Dermis microvascular lymphatic vessel endothelial cell (primary cell): Measurements from ENCODE around the gene PRKN. TPM values are rescaled to one million over a fixed set of nuclear protein-coding genes. Genes with fewer than 3 reads are reported as not detected.

Experiments
- DNase-seq, 2 donors: peaks; one replicate each; pipeline versions ENCODE4 v3.0.0 to v3.0.0-alpha.2; 2010; ENCODE audit warnings: low read depth in 2 of 2
- total RNA-seq: library from RNA; depleted of rRNA; stranded (reverse); fragments of >200 nt; gene quantifications from 2 replicates; pipeline ENCODE4 v1.2.1, GENCODE V29; 2014

PRKN gene
- total RNA-seq, 1 donor from 2014 or later: 0.39 TPM

DNA sequence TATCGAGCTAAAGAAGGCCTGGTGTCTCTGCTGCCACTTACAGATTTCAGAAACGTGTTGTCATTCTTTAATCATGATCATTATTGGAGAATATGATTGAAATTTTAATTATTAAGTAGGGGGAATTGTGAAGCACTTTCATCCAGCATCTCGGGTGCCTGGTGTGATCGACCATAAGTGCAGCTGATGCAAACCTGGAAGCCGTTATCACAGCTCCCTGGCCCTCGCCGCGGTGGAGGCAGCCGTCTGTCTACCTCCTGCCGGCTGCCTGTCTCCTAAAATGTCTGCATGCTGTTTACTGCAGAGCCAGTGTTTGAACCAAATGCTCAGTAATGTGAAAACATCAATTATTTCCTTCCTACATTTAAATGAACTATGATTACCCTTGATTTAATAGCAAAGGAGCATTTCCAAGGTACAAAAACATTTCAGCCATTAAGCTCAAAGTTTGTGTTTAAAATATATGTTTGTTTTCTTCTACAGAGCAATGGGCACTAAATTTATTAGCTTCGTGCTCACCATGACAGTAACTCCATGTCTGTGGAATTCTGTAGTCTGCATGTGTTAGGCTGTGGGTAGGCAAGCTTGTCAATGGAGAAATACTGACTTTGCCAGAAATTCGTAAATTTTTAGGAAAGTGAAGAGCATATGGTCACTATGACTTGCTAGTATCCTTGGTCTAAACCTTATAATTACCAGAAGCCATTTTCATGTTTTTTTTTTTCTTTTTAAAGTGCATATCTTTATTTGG is 1269.2 kb downstream of the PRKN start:
- DNase-seq: no peak

DNA sequence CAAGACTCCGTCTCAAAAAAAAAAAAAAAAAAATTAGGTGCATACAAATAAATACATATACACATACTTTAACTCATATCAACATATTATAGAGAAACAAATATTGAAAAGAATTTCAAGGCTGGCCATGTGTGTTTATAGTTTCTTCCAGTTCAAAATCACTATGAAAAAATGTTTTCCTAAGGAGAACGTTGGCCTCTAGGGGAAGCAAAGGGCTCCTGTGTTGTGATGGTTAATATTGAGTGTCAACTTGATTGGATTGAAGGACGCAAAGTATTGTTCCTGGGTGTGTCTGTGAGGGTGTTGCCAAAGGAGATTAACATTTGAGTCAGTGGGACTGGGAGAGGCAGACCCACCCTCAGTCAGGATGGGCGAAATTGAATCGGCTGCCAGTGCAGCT is 1271.7 kb downstream of the PRKN start:
- DNase-seq: no peak

DNA sequence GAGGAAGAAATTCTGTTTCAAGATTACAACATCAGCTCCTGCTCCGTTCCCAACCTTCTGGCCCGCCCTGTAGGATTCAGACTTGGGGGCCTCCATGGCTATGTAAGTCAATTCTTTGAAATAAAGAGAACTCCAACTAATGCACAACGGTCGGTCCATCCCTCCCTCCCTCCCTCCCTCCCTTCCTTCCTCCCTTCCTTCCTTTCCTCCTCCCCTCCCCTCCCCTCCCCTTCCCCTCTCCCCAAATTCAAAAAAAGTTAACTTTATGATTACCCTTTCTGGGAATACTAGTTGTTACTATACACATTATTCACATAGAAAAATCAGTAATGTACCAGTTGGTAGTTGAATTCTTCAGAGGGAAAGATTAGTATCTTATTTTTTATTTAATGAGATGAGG is 1274.0 kb downstream of the PRKN start:
- DNase-seq: no peak

DNA sequence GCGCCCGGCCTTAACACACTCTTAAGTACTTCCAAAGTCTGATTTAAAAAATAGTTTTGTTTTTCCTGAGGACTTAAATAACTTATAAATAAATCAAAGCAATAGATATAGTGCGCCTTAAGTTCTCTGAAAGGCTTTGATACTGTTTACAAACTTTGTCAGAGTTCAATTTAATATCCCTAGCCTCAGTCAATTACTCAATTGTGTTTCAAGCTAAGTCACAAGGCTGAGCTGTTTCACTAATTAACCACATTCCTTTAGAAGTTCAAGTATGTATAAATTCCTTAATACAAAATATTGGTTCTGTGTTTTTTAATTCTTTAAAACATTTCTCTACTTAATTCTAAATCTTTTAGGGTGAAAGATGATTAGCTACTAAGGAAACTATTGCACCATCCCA is 1275.3 kb downstream of the PRKN start:
- DNase-seq: no peak

DNA sequence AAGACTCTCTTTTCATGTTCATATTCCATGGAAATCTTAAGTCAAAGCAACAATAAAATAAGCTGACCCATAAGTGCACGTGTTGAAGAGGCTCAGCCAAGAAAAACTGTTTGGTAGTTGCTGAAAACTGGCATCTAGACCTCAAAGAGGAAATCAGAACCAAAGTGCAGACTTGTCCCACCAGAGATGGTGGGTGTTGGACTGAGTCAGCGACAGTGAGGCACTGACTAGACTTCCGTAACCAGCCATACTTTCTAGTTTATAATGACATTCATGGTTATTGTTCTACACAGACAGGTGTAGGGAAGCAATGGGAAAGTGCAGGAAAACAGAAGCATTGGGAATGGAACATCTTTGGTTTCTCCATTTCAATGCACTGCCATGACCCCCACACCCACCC is 1278.0 kb downstream of the PRKN start:
- peak; percentile 9 to 95 for DNase-seq

DNA sequence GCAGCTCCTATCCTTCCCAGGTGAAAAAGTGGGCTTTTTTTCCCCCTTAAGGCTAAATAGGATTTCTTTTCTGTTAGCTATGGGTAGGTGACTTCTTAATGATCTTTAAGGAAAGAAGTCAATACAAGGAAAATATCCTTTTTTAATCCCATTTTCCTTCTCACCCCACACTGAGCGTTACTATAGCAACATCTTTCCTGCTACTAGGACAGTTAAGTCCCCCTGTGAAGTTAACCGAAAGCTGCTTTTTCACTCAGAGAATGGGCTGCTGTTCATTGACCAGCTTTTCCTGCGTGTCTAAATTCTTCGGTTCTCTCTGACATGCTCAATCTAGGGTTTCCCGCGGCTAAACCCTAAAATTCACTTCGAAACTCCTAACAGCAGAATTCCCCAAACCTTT is 1280.6 kb downstream of the PRKN start:
- DNase-seq: no peak

DNA sequence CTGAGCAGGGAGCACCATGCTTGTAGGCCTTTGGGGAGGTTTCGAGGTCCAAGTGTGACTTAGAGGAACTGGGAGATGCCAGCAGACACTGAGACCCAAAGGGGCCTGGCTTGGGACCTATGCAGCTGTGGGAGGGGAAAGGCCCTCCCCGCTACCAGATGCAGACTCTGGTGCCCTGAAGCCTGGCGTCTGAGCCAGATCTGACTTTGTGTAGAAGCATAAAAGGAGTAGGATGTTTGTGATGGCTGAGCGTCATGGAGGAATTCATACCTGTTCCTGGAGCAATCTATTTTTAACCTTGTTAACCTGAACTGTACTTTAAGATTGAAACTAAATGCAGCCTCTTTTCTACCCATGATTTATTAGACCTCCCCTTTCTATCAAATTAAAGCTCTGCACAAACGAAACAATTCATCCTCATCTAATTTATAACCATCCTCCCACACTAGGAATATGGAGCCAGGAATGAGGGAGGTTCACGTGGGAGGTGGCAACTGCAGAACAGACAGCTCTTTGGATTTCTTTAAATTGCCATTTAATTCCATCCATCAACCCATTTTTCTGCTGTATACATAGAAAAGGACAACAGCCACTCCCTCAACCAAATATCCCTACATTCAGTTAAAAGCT is 1281.2 kb downstream of the PRKN start:
- DNase-seq: no peak

DNA sequence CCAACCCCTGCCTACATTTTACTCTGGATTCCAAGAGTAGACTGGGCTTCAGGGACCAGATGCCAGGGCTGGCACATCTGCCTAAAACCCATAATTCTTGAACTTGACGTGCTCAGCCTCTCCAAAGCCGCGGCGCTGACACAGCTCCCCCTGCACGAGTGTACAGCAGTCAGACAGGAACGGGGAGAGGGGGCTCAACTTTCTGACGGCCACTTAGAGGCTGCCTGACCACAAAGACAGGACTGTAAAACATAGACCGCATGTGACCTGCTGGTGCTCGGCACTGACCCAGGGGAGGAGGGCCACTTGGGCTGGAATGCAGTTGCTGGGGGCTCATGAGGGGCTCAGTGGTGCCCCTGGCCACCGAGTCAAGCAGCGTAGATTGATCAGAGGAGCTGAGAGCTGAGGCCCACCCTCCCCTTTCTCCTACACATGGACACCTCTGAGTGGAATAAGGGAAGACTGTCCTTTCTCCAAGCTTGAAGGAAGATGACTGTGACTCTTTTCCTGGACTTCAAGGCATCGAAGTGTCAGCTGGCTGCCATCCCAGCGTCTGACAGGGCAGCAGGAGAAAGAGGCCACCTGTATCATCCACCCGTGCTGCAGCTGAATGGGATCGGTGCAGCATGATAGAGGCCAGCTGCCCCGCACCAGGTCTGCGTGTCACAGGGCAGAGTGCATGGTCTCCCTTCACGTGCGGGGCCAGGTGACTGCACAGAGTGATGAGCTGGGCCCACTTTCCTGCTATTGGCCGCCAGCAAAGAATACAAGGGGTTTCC is 1282.4 kb downstream of the PRKN start:
- DNase-seq: no peak

DNA sequence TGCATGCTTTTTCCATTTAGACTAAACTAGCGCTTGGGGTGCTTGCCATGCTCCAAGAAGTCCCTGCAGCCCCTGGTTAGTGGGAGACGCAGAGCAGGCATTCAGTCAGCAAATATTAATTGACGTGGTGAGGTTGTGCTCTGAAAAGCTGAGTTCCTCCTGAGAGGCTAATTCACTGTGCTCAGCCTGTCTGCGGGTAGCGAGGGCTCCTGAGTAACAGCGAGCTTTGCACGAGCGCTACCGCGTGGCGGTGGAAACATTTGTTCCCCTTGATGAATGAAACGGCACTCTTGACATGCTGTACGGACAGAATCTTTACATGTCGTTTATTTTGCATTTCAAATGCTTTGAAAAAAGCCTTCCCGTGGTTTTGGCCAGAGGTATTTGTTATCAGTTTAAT is 1283.1 kb downstream of the PRKN start:
- DNase-seq: no peak

DNA sequence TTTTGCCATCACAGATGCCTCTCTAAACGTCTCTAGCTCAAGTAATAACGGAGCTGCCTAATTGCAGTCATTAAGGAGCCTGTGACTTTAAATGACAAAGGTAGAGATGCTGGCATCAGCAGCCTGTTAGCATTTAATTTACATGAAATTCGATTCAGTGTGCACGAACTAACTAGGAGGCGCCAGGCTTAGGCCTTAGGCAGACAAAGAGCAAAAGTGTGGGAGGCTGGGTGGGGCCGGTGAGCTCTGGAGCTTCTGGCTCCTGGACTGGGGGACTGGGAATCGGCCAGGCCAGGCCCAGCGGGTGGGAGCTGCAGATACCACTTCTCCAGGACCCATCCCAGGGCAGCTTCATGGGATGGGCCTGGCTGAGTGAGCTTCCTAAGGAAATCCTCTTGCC is 1283.7 kb downstream of the PRKN start:
- no peak for DNase-seq

DNA sequence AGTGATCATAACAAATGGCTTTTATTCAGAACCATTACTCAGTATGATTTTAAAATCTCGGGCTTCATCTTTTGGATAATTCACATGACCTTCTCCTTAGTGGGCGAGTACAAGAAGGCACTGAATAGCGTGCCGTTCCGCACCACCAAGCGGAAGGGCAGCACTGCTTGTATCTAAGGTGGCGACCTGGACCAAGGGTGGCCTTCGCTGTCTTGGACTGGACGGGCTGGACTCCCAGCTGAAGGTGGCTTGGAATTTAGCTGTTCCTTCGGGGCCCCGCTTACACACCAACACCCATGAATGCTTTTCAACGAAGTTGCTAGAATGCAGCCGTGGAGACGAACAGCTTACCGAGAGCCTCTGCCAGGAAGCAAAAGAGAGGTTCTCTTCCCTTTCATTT is 1285.1 kb downstream of the PRKN start:
- no peak for DNase-seq

DNA sequence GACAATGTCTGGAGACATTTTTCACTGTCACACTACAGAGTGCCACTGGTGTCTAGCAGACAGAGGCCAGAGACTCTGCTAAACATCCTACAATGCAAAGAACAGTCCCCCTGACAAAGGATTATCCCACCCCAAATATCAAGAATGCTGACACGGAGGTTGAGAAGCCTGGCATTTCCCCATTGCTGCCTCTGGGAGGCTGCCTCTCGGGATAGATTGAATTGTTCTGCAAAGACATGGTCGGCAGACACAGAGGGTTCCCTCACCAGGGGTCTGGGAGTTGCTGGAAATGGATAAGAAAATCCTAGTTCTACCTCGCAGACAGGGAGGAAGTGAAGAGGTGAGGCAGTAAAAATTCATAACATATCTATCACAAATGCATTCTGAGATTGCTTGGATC is 1287.3 kb downstream of the PRKN start:
- no peak for DNase-seq

DNA sequence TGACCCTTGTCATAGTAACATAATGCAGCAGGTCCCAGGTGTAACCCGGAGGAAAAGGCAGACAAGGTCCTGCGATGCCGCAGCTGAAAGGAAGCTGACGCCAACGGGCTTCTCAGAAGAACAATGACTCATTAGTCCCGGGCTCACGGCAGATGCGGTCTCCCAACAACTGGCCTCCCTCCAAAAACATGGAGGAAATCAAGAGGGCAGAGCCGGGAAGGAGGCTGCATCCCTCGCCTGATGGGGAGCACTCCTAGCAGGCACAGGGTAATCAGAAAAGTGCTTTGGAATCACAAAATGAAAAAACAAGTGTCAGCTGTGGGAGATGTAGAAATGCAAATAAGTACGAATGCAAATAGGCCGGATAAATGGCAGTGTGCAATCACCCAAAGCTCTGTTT is 1288.5 kb downstream of the PRKN start:
- DNase-seq: peak in 1 of 2 donors; percentile 91

DNA sequence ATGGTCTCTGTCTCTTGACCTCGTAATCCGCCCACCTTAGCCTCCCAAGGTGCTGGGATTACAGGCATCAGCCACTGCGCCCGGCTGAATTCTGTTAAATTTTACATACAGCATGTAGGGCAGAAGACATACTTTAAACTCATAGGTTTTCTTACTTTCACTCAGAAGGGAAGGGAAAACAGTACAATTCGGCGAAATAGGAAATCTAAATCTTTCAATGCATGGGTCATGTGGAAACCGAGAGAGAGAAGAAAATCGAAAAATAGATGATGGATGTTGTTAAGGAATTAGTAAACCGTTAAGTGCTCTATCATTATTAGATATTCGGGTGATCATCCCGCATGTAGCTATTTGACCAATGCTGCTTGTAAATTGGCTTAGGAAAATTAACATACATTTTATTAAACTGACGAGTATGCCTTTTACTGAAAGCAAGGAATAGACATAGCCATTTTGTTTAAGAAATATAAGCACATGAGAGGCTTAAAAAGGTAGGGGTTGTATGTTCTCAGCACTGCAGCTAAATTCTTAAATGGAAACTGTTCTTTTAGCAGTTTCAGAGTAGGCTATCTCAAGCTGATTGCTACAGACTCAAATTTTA is 1289.0 kb downstream of the PRKN start:
- DNase-seq: no peak

DNA sequence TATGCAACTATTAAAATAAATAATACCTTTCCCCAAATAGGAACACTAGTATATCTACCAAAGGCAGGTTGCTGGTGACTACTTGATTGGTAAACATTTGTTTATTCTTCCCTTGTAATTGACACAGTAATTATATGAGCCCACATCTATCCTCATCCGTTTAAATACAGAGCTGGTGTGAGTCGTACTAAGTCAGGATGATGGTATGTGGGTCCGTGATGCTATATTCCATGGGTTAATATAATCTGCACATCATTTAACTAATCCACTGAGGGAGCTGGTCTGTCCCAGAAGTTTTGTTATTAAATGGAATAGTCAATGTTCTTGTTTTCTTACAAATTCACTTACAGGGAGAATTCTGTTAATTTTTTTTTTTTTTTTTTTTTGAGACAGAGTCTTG is 1289.7 kb downstream of the PRKN start:
- DNase-seq: no peak

DNA sequence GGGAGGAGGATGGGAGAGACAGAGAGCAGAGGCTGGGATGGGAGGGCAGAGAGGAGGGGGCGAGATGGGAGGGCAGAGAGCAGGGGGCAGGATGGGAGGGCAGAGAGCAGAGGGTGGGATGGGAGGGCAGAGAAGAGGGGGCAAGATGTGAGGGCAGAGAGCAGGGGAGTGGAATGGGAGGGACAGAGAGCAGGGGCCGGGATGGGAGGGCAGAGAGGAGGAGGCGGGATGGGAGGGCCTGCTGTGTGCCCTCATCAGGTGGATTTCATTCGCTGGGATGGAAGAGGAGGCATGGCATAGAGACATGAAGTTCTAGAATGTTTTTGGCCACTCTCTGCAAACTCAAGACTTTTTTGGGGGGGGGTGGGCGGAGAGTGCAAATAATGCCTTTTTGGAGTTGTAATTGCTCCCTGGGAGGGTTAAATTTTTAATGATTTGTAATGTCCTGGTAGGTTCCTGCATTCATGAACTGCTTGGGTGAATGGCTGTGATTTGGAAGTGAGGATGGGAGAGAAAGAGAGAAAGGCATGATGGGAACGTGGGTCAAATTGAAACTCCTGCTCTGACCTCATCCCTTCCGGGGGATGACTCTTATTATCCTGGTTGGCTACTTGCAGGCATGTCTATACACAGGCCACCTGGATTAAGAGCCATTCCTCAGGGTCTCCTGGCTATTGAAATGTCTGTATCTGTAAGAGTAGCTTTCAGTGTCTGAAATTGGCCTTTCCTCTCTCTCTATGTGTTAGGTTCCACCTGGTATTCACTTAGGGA is 1291.3 kb downstream of the PRKN start:
- no peak for DNase-seq

DNA sequence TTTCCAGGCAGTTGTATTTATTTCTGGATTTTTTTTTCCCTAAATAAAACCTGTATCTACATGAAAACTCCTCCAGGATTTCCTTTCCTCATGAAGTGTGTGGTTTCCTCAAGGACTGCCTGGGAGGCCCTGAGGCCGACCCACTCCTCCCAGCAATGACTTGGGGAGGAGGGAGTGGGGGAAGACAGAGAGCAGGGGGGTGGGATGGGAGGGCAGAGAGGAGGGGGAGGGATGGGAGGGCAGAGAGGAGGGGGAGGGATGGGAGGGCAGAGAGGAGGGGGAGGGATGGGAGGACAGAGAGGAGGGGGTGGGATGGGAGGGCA is 1291.9 kb downstream of the PRKN start:
- DNase-seq: no peak

DNA sequence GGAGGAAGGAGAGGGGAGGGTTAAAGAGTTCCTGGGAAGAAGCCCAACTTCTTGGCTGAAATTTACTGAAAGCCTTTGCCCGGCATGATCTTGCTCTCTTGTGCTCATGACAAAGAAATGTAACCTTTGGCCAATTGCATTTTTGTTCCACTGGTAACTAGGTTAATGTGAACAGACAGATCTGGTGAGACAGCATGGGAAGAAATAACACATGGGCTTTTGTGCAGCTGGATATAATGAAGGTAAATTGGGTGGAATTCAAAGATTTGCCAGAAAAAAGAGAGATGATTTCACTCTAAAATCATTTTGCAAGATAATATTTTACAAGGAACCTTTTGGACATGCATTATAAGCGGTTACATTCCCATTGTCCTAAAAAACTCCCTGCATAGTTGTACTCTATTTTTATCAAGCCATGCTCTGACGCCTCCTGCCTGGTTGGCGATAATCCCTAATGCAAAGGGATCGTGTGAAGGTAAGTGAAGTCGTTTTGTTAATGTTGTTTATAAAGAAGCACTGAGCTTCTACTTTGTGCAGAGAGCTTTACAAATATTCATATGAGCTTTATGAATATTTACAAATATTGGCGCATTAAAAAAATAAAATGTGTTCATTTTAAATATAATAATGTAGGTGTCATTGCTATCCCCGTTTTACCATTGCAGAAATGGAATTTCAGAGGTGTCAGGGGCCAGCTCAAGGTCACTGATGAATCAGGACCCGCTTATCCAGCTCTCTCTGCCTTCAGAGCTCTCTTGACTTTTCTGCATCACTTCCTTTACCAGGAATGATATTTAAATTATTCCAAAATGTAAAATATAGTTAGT is 1292.4 kb downstream of the PRKN start:
- peak in 1 of 2 donors; percentile 62 for DNase-seq

DNA sequence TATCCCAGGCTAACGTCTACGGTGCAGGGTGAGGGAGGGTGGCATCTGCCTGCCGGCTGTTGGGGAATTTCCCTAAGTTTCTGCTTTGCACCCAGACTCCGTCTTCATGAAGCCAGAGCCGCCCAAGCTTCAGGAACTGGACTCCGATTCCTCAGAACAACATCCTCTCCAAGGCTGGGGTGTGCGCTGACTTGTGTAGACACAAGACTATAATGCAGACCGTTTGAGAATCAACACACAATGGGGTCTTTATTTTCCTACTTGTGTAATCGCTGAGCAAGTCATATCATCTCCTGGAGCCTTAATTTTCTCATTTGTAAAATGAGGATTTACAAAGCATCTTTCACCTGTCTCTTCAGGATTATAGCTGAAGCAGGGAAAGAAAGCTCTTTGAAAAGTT is 1293.2 kb downstream of the PRKN start:
- no peak for DNase-seq

DNA sequence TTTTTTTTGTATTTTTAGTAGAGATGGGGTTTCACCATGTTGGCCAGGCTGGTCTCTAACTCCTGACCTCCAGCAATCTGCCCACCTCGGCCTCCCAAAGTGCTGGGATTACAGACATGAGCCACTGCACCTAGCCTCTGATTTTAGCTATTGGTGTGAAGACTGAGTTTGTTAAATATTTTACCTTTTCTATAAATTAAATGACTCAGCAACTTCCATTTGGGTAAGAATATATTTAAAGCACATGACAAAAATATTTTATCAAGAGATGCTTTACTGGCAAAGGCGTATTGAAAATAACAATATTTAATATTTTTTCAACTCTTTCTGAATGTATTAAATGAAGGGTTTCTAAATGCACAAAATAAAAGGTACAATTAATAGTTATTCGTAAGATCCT is 1295.0 kb downstream of the PRKN start:
- no peak for DNase-seq
